ENCODE results near the gene FSTL4.
A peak's percentile ranks its signal among the peaks of the same experiment; 100 is the strongest.

Gene FSTL4

DNA sequence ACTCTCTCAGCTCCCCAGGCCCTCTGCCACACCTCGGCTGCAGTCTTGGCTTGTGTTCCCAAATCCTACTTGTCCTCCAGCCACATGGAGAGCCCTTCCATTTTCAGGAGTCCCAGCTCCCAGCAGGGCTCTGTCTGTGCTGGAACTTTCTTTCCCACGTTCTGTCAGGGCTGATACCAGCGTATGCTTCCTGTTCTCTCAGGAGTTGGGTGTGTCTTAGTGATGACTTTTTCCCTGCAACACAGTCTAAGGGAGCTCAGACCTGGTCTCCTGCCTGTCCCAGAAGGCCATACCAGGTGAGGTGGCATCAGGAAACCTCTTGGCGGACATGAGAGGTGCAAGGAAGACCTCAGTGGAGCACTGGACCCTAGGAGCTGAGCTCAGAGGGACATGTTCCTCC is 334.0 kb downstream of the FSTL4 start:
- DNase-seq = no peak

DNA sequence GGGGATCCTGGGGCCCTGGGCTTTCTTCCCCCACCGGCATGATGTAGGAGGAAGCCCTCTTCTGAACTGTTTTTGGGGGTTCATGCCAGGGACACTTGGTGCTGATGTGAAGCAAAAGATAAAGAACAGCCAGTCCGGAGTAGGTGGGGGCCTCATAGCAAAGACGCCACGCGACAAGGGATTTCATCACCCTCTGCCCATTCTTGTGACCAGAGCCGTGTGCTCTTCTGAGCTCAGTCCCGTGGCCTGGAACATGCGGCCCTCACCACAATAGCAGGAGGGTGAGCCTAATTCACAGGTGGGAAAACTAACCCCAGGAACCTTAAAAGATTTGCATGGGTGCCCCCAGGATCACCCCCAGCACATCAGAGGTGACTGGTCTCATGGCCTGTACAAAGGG is 334.6 kb downstream of the FSTL4 start:
- no peak for DNase-seq

DNA sequence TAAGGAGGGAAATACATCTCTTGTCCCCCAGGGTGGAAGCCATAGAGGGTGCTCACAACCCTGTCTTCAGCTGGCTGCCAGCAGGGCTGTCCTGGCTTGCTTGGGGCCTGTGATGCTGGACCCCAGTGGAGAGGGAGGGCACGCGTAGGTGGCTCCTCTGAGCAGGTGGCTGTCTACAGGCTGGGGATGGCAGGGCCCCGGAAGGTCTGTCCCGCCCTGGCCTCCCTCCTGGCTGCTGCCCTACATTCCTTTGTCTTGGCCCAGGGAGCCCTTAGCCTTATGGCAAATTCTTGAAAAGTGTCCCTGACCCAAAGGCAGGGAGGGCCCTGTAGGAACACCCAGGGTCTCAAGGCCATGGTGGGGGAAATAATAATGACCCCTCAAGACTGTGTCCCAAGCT is 336.2 kb downstream of the FSTL4 start:
- DNase-seq = no peak

DNA sequence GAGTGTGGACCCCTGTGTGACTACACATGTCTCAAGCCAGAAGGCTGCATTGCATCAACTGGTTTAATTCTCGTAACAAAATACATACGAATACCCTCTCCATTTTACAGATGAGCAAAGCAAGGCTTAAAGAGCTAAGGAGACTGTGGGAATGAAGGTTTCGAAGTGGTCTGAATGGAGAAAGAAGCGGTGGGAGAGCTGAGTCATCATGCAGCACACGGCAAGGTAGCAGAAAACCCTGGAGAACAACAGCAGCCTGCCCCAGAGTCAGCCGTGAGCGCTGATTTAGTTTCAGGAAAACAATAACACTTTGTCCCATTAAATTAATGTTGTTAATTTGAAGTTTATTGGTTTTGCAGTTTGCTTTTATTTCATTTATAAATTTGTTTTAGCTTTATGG is 336.7 kb downstream of the FSTL4 start:
- DNase-seq = no peak

DNA sequence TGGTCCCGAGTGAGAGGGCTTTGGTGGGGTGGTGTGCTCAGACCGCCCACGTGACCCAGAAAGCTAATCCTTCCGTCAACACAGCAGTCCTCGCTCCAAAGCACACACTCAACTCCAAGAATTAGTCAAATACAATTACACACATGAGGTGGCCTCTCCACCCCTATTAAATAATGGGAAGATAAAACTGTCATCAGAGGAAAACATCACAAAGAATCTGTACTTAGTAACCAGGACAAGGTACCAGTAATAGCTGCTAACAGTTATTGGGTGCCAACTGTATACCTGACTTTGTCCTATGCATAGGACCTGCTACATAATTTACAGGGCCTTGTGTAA is 337.8 kb downstream of the FSTL4 start:
- DNase-seq = peak; percentile 63

DNA sequence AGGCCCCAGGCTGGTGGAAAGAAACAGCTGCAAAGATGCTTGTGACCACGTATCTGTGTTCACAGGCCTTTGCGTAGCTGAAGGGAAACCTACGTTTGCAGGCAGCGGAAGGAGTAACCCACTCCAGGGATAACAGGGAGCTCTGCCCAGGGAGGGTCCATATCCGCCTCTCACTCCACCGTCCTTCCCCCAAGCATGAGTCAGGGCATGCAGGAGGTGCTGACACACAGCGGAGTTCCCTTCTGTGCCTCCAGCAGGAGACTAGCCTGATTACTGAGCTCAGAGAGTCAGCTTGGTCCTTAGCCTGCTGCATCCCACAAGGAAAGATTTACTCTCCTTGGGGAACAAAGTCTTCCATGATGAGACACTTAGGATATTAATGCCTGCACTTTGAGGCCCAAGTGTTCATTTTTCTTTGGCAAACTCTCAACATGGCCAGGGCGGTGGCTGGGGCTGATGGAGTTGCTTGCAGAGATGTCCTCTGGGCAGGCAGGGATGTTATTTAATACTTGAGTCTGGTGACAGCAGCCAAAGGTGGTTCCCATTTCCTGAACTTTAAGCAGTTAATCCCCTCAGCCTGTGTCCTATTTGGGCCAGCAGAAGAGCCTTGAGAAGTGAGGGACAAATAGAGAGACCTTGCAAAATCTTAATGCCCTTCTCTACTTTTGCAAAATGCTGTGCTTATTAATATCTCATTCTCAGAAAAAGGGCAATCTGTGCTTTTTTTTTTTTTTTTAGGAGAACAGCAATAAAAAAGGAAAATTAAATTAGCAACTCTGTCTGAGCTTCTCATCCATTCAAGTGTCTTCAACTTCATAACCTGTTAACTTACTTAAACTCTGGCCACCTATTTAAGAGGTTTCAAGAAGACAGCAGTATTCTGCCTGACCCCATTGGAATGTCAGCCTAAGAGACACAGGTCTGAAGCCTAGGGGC is 338.4 kb downstream of the FSTL4 start:
- DNase-seq = peak; percentile 29

- no peak for DNase-seq
Observed at GRCh38 chr5:133272345-133272744, 340.0 kb downstream of the FSTL4 start.

- DNase-seq = no peak
Observed at GRCh38 chr5:133271606-133272005, 340.7 kb downstream of the FSTL4 start.

DNA sequence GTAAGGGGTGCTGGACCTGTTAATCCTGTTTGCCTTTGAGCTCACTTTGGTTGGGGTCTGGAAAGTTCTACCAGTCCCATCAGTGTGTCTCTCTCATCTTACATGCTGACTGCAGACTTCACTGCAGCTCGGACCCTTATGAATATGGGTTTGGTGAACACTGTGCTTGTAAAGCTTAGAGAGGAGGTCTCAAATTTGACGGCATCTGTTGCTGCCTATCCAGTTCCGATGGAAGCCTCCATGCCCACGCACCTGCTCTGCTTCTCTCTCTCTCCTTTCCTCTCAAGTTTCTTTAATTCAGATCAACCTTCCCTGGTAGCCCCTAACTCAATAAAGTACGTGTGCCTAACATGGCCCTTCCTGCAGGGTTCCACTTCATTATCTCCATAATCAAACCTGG is 342.6 kb downstream of the FSTL4 start:
- no peak for DNase-seq

DNA sequence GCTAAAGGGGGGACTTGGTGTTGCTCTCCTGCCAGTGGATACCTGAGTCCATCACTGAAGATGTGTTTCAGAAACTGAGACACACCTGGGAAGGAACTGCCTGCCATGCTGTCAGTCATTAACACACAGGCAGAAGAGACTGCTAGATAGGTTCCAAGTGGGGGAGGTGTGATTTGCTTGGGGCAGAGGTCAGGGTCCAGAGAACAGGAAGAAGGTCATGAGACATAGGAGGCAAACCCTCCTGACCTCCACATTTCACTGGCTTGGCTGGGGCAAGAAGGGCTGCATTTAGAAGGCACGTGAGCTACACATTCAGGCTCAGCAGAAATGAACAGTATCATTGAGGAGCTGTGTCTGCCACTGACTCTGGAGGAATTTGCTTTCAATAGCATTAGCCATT is 344.7 kb downstream of the FSTL4 start:
- no peak for DNase-seq

DNA sequence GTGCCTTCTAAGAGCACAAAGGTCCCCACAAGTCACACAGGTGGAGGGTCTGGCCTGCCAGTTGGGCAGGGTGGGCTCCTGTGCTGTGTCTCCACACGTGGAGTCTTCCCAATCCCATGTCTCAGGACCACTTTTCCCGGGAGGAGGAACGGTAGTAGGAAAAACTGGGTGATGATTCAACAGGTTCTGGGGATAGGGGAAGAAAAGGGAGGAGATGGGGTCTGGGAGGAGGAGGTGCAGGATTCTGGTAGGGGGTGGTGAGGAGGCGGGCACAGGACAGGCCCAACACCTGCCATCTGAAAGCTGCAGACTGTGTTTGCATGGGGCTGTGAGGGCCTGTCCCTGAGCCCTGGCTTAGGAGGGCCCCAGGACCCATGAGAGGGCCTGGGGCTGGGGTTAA is 345.4 kb downstream of the FSTL4 start:
- DNase-seq = no peak

DNA sequence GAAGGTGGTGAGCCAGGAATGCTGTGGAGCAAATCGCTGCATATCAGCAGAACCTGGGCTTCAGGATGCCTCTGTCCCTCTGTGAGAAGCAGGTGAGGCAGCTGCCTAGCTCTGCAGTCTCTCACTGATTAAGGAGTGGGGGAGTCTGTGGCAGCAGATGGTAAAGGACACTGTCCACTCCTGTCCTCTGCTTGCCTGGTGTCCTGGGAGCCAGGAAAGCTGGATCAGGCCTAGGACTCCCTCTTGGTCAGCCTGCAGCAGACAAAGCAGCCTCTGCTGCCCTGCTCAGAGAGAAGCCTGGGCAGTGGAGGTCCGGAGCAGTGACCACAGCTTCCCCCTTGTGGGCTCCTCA is 345.8 kb downstream of the FSTL4 start:
- no peak for DNase-seq

DNA sequence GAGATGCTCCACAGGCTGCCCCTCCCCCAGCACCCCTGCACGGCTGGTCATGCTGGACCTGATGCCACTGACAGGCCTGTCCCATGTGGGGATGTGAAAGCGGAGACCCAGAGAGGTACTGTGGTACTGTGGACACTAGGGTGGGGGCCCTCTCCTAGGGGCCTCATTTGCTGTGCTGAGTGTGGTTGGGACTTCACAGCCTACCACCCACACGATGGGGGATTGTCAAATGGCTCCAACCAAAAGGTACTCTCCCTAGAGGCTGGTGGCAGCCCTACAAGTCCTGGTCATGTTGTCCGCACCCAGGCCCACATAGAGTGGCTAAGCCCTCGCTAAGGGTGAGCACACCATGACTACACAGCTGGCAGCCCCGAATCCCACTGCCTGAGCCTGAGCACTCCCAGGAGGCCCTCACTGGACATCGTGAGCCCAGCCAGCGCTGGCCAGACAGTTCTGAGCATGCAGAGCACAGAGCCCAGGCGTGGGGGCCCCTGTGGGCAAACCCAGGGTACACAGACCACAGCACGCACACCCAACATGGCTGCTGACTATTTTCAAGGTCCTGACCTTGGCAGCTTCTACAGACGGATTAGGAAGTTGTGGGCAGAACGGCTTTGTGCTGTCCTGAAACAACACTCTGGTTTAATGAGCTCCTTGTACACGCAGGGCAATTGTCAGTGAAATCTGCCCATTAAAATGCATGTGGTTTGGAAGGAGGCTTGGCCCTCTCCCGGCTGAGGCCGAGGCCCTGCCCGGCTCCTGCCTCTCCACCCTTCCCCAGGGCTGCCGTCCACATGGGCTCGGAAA is 346.4 kb downstream of the FSTL4 start:
- peak; percentile 46 for DNase-seq

DNA sequence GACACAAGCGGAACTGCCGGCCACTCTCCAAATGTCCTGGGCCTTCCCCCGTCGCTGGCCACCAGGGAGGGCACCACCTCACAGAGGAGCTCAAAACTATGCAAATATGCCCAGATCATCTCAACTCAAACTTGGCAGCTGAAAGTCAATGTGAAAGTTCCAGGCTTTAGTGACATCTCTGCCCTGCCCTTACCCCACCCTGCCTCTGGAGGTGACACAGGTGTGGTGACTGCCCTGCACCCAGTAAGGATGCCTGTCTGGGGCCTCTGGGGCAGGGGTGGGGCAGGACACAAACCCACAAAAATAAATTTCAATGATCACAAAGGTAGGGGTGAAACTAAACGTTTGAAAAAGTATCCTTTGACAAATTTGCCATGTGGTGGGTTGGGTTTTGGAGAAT is 347.1 kb downstream of the FSTL4 start:
- no peak for DNase-seq

GRCh38 chr5:133262690-133263089 is 349.7 kb downstream of the FSTL4 start:
- DNase-seq = no peak

- no peak for DNase-seq
Observed at GRCh38 chr5:133261993-133262392, 350.3 kb downstream of the FSTL4 start.

GRCh38 chr5:133260715-133261114 is 351.6 kb downstream of the FSTL4 start:
- DNase-seq = no peak

- no peak for DNase-seq
Observed at GRCh38 chr5:133259199-133259997, 352.9 kb downstream of the FSTL4 start.

GRCh38 chr5:133257977-133258376 is 354.4 kb downstream of the FSTL4 start:
- no peak for DNase-seq

- no peak for DNase-seq
Observed at GRCh38 chr5:133256276-133256675, 356.1 kb downstream of the FSTL4 start.

- no peak for DNase-seq
Observed at GRCh38 chr5:133254803-133255202, 357.5 kb downstream of the FSTL4 start.

DNA sequence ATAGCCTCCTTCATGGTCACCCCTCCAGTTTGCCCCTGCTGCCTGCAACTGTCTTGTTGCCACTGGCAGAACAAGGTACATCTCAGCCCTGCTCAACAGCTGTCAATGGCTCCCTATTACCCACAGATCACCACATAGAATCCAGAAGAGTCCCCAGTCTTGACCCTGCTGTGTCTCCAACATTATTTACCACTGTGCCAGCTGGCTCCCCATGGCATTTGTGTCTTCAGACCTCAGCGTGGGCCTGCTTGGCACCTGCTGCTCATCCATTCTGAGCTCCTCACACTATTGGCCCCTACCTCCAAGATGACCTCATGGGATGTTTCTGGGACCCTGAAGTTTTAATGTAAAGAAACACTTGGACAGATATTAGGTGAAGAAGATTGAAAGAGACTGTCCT is 358.7 kb downstream of the FSTL4 start:
- no peak for DNase-seq

DNA sequence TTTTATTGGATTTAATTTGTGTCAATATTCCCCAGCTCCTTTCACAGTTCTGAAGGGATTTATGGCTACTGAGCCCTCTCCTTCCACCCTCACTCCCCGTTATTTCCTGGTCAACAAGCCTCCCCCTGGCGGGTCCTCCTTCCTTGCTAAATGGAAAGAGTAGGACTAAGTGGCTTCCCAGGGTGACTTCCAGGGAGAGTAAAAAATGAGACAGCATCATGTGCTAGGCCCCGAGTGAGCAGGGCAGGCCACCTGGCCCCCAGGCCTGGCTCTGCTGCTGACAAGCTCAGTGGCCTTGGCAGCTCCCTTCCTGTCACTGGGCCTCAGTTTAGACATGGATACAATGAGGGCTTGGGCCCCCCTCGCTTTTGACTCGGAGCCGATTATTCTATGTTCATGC is 359.3 kb downstream of the FSTL4 start:
- DNase-seq = no peak

- DNase-seq = no peak
Observed at GRCh38 chr5:133252133-133252480, 360.2 kb downstream of the FSTL4 start.
